Measurements from ENCODE around the gene ASB2.
A peak's percentile ranks its signal among the peaks of the same experiment; 100 is the strongest.

The ASB2 gene, protein sequence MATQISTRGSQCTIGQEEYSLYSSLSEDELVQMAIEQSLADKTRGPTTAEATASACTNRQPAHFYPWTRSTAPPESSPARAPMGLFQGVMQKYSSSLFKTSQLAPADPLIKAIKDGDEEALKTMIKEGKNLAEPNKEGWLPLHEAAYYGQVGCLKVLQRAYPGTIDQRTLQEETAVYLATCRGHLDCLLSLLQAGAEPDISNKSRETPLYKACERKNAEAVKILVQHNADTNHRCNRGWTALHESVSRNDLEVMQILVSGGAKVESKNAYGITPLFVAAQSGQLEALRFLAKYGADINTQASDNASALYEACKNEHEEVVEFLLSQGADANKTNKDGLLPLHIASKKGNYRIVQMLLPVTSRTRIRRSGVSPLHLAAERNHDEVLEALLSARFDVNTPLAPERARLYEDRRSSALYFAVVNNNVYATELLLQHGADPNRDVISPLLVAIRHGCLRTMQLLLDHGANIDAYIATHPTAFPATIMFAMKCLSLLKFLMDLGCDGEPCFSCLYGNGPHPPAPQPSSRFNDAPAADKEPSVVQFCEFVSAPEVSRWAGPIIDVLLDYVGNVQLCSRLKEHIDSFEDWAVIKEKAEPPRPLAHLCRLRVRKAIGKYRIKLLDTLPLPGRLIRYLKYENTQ

DNA sequence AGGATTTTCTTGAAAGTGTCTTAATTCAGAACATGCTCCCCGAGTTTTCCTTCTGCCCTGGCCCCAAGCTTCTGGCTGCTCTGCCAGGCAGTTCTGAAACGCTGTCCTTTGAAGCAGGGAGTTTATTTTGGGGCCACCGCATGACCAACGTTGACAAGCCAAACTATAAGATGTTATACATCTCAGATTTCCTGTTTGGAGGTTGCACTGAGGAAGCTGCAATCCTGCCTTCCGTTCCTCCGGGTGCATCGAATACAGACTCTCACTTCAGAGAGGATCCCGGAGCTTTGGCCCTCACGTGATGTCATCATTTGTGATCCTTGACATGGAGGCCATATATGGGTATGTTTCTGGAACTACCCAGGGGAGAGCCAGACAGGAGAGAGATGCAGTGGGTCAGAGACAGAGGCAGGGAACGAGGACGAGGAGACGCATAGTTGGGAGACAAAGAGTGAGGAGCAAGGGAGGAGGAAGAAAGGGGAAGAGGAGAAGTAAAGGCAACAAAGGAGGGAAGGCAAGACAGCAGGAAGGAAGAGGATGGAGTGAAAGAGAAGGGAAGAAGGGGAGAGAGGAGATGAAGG, at the start of gene ASB2:
ASB2 (minus strand) TSS at position 94 of the 581 bp plus-strand sequence. CDS start 12,031 bp downstream, outside the sequence.
- peak within 1 kb of the TSS; percentile 96 for H3K27ac Mint-ChIP-seq
- peaks cover 32% of the 10 kb centered on the region for H3K36me3 Mint-ChIP-seq (ENCODE audit: low read depth)
- H3K27me3 Mint-ChIP-seq, result peaks cover 18% of the 10 kb centered on the region
- peaks cover 90% of the 10 kb centered on the region for H3K4me1 Mint-ChIP-seq (ENCODE audit: low read depth)
- H3K9me3 Mint-ChIP-seq, result no peaks in the 10 kb centered on the region
- peak within 1 kb of the TSS; percentile 42 for H3K4me3 Mint-ChIP-seq

DNA sequence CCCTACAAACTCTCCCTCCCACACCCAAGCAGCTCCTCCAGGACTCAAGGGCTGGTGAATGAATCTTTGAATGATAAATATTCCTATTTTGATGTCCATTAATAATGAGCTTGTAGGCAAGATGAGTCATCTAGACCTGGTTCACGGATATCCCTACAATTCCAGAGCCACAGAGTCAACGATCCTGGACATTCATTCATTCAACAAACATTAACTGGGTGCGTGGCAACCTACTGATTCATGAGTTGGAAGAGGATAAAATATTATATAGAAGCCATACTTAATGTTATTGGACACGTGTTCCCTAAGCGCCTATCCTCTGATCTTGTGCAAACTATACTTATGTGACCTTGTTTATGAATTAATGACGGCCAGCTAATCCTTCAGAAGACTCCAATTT, 49.4 kb upstream of the ASB2 start:
- H3K36me3 Mint-ChIP-seq (ENCODE audit: low read depth), result no peaks in the 10 kb centered on the region
- peaks cover 40% of the 10 kb centered on the region for H3K4me1 Mint-ChIP-seq (ENCODE audit: low read depth)
- H3K27me3 Mint-ChIP-seq, result peaks cover 14% of the 10 kb centered on the region
- H3K27ac Mint-ChIP-seq, result no peak overlapping the region
- peak overlapping the region; percentile 51 for H3K4me3 Mint-ChIP-seq
- H3K9me3 Mint-ChIP-seq, result no peaks in the 10 kb centered on the region

- peaks cover 44% of the 10 kb centered on the region for H3K4me1 Mint-ChIP-seq (ENCODE audit: low read depth)
- no peak overlapping the region for H3K27ac Mint-ChIP-seq
These were observed 48.2 kb upstream of the ASB2 start for GRCh38 chr14:94024549-94024948.

DNA sequence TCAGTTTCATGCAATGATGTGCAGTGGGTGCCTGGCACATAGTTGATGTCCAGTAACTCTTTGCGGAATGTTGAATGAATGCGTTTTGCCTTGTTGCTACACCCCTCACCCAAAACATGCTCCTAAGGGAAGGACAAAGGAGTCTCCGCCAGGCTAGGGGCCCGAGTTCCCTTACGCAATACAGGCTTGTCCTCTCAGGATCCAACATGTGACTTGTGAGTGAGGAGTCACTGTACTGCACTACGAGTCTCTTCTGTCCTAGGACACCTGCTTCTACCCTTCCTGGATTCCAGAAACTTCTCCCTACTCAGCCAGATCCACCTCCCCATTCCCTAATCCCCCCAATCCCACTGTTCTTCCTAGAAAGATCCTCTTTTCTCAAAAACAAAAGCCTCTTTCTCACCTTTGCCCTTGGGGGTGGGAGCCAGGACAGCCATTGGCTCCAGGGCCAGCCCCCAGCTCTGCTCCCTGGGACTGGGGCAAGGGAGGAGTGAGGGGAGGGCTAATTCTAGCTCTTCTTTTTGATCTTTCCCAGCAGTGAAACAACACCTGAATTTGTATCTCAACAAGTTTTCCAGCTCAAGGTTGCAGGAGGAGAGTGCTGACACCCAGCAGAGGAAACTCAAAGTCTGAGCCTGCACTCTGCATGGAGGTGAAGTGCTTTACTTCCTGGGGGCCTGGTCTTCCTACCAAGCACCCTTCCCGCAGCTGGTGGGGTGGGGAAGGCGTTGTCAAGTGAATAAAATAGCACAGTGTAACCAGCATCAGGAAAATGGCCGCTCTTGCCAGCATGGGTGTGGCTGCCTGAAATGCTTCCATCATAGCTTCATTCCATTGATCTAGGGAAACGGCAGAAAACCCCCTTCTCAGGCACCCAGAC, 46.4 kb upstream of the ASB2 start:
- Mint-ChIP-seq H3K4me3 (no peak overlapping the region), H3K4me1 (ENCODE audit: low read depth) (peaks cover 33% of the 10 kb centered on the region), H3K36me3 (ENCODE audit: low read depth) (no peaks in the 10 kb centered on the region), H3K27me3 (peaks cover 14% of the 10 kb centered on the region), H3K27ac (no peak overlapping the region), H3K9me3 (no peaks in the 10 kb centered on the region)

More at GRCh38 chr14:94024549-94024948, 48.2 kb upstream of the ASB2 start:
- Mint-ChIP-seq H3K27me3 (peaks cover 14% of the 10 kb centered on the region), H3K36me3 (ENCODE audit: low read depth) (no peaks in the 10 kb centered on the region), H3K4me3 (no peak overlapping the region), H3K9me3 (no peaks in the 10 kb centered on the region)

DNA sequence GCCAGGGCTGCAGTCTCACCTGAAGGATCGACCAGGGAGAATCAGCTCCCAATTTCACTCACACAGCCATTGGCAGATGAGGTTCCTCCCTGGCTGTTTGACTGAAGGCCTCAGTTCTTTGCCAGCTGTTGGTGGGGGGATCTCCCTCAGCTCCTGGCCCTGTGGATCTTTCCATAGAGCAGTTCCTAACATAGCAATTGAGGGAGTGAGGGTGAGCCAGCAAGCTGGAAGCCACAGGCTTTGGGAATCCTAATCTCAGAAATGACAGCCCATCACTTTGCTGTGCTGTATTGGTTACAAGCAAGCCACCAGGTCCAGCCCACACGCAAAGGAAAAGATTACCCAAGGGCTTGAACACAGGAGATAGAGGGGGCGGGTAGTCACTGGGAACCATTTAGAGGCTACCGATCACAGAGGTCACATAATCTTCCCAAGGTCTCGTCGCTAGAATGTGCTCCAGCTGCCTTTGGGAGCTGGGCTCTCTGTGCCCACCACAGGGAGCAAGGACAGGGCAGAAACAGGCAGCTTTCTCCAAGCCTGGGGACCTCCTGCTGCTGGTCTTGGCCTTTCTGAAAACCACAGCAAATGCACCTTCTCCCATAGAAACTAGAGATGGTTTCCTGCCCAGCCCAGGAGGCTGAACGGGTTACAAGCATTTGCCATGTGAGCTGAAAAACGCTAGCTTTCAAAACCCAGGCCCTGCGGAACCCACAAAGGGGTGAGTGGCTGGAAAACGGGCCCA, 45.2 kb upstream of the ASB2 start:
- H3K27ac Mint-ChIP-seq, result peak overlapping the region; percentile 78
- no peaks in the 10 kb centered on the region for H3K9me3 Mint-ChIP-seq
- peak overlapping the region; percentile 22 for H3K4me3 Mint-ChIP-seq
- H3K27me3 Mint-ChIP-seq, result peaks cover 15% of the 10 kb centered on the region
- H3K36me3 Mint-ChIP-seq (ENCODE audit: low read depth), result no peaks in the 10 kb centered on the region
- peaks cover 33% of the 10 kb centered on the region for H3K4me1 Mint-ChIP-seq (ENCODE audit: low read depth)

GRCh38 chr14:94021001-94021400, 44.6 kb upstream of the ASB2 start:
- H3K4me3 Mint-ChIP-seq, result no peak overlapping the region
- H3K27me3 Mint-ChIP-seq, result peaks cover 16% of the 10 kb centered on the region

DNA sequence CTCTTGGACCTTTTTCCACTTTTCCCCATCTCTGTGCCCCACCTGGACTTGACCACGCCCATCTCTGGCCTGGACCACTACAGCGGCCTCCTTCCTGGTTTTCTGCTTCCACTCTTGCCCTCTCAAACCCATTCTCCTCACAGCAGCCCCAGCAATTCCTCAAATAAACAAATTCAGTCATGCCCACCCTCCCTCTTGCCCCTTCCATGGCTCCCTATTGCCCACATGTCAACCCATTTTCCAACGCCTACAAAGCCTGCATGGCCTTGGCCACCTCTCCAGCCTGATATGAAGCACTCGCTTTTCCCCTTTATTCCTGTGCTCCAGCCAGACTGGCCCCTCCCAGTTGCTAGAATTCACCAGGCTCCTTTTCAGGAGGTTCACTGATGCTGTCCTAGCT, 43.9 kb upstream of the ASB2 start:
- no peaks in the 10 kb centered on the region for H3K36me3 Mint-ChIP-seq (ENCODE audit: low read depth)
- H3K27ac Mint-ChIP-seq, result no peak overlapping the region
- H3K4me1 Mint-ChIP-seq (ENCODE audit: low read depth), result peaks cover 29% of the 10 kb centered on the region
- H3K9me3 Mint-ChIP-seq, result no peaks in the 10 kb centered on the region
- peaks cover 16% of the 10 kb centered on the region for H3K27me3 Mint-ChIP-seq
- H3K4me3 Mint-ChIP-seq, result no peak overlapping the region

More at GRCh38 chr14:94021001-94021400, 44.6 kb upstream of the ASB2 start:
- peak overlapping the region; percentile 78 for H3K27ac Mint-ChIP-seq
- no peaks in the 10 kb centered on the region for H3K36me3 Mint-ChIP-seq (ENCODE audit: low read depth)
- H3K4me1 Mint-ChIP-seq (ENCODE audit: low read depth), result peaks cover 31% of the 10 kb centered on the region
- H3K9me3 Mint-ChIP-seq, result no peaks in the 10 kb centered on the region

- no peak overlapping the region for H3K4me3 Mint-ChIP-seq
- H3K27me3 Mint-ChIP-seq, result peaks cover 16% of the 10 kb centered on the region
- H3K4me1 Mint-ChIP-seq (ENCODE audit: low read depth), result peaks cover 29% of the 10 kb centered on the region
- no peaks in the 10 kb centered on the region for H3K36me3 Mint-ChIP-seq (ENCODE audit: low read depth)
- H3K9me3 Mint-ChIP-seq, result no peaks in the 10 kb centered on the region
- H3K27ac Mint-ChIP-seq, result no peak overlapping the region
These were observed 43.0 kb upstream of the ASB2 start for GRCh38 chr14:94019329-94019728.

GRCh38 chr14:94018308-94018707, 41.9 kb upstream of the ASB2 start:
- H3K27me3 Mint-ChIP-seq, result peaks cover 12% of the 10 kb centered on the region

GRCh38 chr14:94016446-94016976, 40.1 kb upstream of the ASB2 start:
- Mint-ChIP-seq H3K27me3 (peaks cover 3% of the 10 kb centered on the region), H3K4me1 (ENCODE audit: low read depth) (peaks cover 22% of the 10 kb centered on the region), H3K27ac (no peak overlapping the region), H3K4me3 (no peak overlapping the region), H3K36me3 (ENCODE audit: low read depth) (no peaks in the 10 kb centered on the region), H3K9me3 (no peaks in the 10 kb centered on the region)

More at GRCh38 chr14:94018308-94018707, 41.9 kb upstream of the ASB2 start:
- Mint-ChIP-seq H3K36me3 (ENCODE audit: low read depth) (no peaks in the 10 kb centered on the region), H3K27ac (no peak overlapping the region), H3K4me1 (ENCODE audit: low read depth) (peaks cover 29% of the 10 kb centered on the region), H3K9me3 (no peaks in the 10 kb centered on the region), H3K4me3 (no peak overlapping the region)

- Mint-ChIP-seq H3K4me1 (ENCODE audit: low read depth) (peaks cover 20% of the 10 kb centered on the region), H3K9me3 (no peaks in the 10 kb centered on the region), H3K27ac (no peak overlapping the region), H3K36me3 (ENCODE audit: low read depth) (no peaks in the 10 kb centered on the region), H3K4me3 (no peak overlapping the region), H3K27me3 (peaks cover 9% of the 10 kb centered on the region)
These were observed 38.9 kb upstream of the ASB2 start for GRCh38 chr14:94015223-94015622.

DNA sequence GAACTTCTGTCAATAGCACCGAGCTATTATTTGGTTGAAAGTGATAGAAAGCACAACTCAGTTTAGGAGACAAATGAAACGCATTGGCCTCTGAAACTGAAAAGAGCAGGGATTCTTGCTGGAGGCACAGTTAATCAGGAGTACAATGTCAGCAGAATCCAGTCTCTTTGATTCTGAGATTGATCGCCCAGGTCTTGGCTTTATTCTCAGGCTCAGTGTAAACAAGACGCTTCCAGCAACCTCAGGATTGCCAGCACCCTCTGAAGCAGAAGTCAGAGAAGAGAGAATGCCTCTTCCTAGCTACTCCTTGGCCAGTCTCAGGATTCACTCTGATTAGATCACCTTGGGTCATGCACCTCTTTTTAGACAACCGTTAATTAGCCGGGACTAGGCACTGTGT, 38.0 kb upstream of the ASB2 start:
- peaks cover 27% of the 10 kb centered on the region for H3K4me1 Mint-ChIP-seq (ENCODE audit: low read depth)
- H3K4me3 Mint-ChIP-seq, result no peak overlapping the region
- no peak overlapping the region for H3K27ac Mint-ChIP-seq
- H3K36me3 Mint-ChIP-seq (ENCODE audit: low read depth), result no peaks in the 10 kb centered on the region
- H3K9me3 Mint-ChIP-seq, result no peaks in the 10 kb centered on the region
- peaks cover 14% of the 10 kb centered on the region for H3K27me3 Mint-ChIP-seq

- no peak overlapping the region for H3K4me3 Mint-ChIP-seq
- H3K27ac Mint-ChIP-seq, result peak overlapping the region; percentile 26
- H3K4me1 Mint-ChIP-seq (ENCODE audit: low read depth), result peaks cover 37% of the 10 kb centered on the region
- H3K9me3 Mint-ChIP-seq, result no peaks in the 10 kb centered on the region
- H3K36me3 Mint-ChIP-seq (ENCODE audit: low read depth), result no peaks in the 10 kb centered on the region
- H3K27me3 Mint-ChIP-seq, result peaks cover 26% of the 10 kb centered on the region
These were observed 35.4 kb upstream of the ASB2 start for GRCh38 chr14:94011795-94012194.

DNA sequence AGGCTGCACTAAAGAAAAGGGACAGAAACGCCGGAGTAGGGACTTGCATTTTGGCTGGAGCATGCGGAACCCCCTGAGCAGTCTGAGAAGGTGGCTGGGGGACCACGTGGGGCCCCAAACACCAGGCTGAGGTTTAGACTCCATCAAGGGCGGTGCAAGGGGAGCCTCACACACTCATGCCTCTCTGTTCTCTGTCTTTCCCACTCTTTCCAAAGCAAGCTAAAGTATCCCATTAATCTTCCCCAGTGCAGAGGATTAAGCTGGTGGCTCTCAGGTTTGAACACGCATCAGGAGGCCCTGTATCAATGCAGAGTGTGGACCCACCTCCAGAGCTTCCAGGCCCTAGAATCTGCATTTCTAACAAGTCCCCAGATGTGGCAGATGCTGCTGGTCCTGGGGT, 34.3 kb upstream of the ASB2 start:
- Mint-ChIP-seq H3K4me1 (ENCODE audit: low read depth) (peaks cover 37% of the 10 kb centered on the region), H3K4me3 (no peak overlapping the region), H3K9me3 (no peaks in the 10 kb centered on the region), H3K27me3 (peaks cover 24% of the 10 kb centered on the region), H3K27ac (no peak overlapping the region), H3K36me3 (ENCODE audit: low read depth) (no peaks in the 10 kb centered on the region)
